Activated B cell treated with CpG ODN at 0.5 μM for 24 hours (primary cell): ENCODE measurements around the gene SERPINB13. TPM values are rescaled to one million over a fixed set of nuclear protein-coding genes. Genes with fewer than 3 reads are reported as not detected.

Experiments used
- ATAC-seq: fragments of 200-7000 bp; cut with Tn5 transposase; one replicate; pipeline ENCODE4 v1.10.0; 2021; ENCODE audit warnings: low read depth, mild to moderate bottlenecking, moderate library complexity
- CTCF ChIA-PET: fragments of 350-600 bp; sonication (Branson Sonifier 250); formaldehyde crosslinking; loops from one replicate; lab custom pipeline; 2021; ENCODE audit warnings: antibody characterized with exemption; lab: Charles Lee
- POLR2A ChIA-PET: fragments of 350-600 bp; sonication (Branson Sonifier 250); formaldehyde crosslinking; loops from one replicate; lab custom pipeline; 2021; ENCODE audit warnings: antibody characterized with exemption; lab: Charles Lee
- DNase-seq: peaks from one replicate; pipeline ENCODE4 v3.0.0; 2022
- H3K27ac Mint-ChIP-seq: one replicate; pipeline ENCODE4 v1.8.0; 2020; ENCODE audit warnings: mixed read lengths
- H3K27me3 Mint-ChIP-seq: one replicate; pipeline ENCODE4 v1.8.0; 2021; ENCODE audit warnings: mixed read lengths
- H3K36me3 Mint-ChIP-seq: one replicate; pipeline ENCODE4 v1.8.0; 2021; ENCODE audit warnings: low read depth, mixed read lengths
- H3K4me1 Mint-ChIP-seq: one replicate; pipeline ENCODE4 v1.8.0; 2021; ENCODE audit warnings: mixed read lengths
- H3K4me3 Mint-ChIP-seq: one replicate; pipeline ENCODE4 v1.8.0; 2020; ENCODE audit warnings: mild to moderate bottlenecking, mixed read lengths
- H3K9me3 Mint-ChIP-seq: one replicate; pipeline ENCODE4 v1.8.0; 2020; ENCODE audit warnings: mixed read lengths
- intact Hi-C: fragments of 100-400 bp; cut with micrococcal nuclease; formaldehyde crosslinking; loops from one replicate; pipeline ENCODE4 v1.15.1; 2024
- total RNA-seq: library from RNA; stranded (reverse); gene quantifications from 2 replicates; pipeline ENCODE4 v1.2.3, GENCODE V29; 2022
- TF ChIP-seq, protein P1 (sequence below): fragments of 200-600 bp; IDR thresholded peaks from one replicate; pipeline ENCODE4 v1.8.0; 2022; ENCODE audit warnings: antibody characterized with exemption, mild to moderate bottlenecking

SERPINB13 gene
- total RNA-seq, 1 donor from 2014 or later: not detected

DNA sequence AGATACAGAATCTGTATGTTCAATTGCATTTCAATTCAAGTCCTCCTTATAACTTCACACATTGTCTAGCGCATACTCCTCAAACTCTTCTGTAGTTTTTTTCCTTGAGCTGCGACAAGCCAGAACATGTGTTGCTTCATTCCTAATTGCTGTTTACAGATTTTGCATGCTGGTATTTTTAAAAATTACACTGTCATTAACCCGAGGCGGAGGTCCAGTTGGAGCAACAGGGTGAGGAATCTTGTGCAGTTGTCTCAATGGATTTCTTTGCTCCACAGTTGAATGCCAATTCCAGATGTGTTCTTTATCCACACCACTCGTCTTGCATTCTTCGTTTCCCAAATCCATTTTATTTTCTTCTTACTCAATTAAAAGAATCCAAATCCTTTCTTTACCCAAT lies 16.4 kb upstream of the SERPINB13 start:
- POLR2A ChIA-PET: no interaction called here
- H3K27me3 Mint-ChIP-seq: peaks cover 6% of the 10 kb centered on the region
- no peaks in the 10 kb centered on the region for H3K36me3 Mint-ChIP-seq
- DNase-seq (no peak), ATAC-seq (no peak)
- no peaks in the 10 kb centered on the region for H3K4me1 Mint-ChIP-seq
- H3K9me3 Mint-ChIP-seq: no peaks in the 10 kb centered on the region
- no peak overlapping the region for H3K4me3 Mint-ChIP-seq
- CTCF ChIA-PET: no interaction called here
- H3K27ac Mint-ChIP-seq: no peak overlapping the region
- TF ChIP-seq, protein P1, sequence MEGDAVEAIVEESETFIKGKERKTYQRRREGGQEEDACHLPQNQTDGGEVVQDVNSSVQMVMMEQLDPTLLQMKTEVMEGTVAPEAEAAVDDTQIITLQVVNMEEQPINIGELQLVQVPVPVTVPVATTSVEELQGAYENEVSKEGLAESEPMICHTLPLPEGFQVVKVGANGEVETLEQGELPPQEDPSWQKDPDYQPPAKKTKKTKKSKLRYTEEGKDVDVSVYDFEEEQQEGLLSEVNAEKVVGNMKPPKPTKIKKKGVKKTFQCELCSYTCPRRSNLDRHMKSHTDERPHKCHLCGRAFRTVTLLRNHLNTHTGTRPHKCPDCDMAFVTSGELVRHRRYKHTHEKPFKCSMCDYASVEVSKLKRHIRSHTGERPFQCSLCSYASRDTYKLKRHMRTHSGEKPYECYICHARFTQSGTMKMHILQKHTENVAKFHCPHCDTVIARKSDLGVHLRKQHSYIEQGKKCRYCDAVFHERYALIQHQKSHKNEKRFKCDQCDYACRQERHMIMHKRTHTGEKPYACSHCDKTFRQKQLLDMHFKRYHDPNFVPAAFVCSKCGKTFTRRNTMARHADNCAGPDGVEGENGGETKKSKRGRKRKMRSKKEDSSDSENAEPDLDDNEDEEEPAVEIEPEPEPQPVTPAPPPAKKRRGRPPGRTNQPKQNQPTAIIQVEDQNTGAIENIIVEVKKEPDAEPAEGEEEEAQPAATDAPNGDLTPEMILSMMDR: no peak
- intact Hi-C loops: no loop called here

DNA sequence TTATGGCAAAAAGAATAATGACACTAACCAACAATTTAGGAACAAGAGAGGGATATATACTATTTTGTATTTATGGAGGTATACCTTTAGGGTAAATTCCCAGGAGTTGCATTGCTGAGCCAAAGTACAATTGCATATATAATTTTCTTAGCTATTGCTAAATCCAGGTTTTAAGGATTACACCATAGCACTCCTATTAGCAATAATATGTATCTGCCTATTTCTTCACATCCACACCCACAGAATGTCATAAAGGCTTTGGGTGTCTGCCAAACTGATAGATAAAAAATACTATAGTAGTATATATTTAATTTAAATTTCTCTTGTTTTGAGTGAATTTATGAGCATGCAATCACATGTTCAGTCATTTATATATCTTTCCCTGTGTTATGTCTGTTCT lies 11.5 kb upstream of the SERPINB13 start:
- POLR2A ChIA-PET: no interaction called here
- H3K27ac Mint-ChIP-seq: no peak overlapping the region
- no peaks in the 10 kb centered on the region for H3K4me1 Mint-ChIP-seq
- intact Hi-C loops: no loop called here
- no peaks in the 10 kb centered on the region for H3K9me3 Mint-ChIP-seq
- ATAC-seq: no peak
- H3K36me3 Mint-ChIP-seq: no peaks in the 10 kb centered on the region
- no peak for DNase-seq
- H3K27me3 Mint-ChIP-seq: peaks cover 4% of the 10 kb centered on the region
- H3K4me3 Mint-ChIP-seq: no peak overlapping the region
- TF ChIP-seq, protein P1: no peak
- CTCF ChIA-PET: no interaction called here

DNA sequence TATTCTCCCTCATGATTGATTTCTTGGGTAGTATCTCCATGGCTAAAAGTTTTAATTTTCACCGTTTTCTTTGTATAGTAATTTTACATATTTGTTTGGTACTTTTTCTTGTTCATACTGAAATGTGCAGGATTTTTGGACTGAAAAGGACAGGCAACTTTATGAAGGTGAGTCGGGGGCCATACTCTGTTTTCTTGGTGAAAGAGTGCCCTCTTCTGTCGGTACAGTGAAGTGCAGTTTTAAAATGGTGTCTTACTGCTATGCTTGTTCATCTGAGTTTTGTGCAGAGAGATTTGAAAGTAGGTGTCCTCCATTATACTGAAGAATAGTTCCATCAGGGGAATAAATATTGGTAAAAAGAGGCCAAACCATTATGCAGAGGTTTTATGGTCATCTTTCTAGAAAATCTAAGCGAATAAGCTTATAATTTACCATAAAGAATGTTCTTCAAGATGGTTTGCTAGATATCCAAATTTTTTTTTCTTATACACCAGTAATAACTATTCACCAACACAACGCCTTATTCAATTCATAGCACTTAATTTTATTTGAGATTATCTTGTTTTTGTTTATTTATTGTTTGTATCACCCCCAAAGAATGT lies 8.7 kb upstream of the SERPINB13 start:
- no peak for ATAC-seq

DNA sequence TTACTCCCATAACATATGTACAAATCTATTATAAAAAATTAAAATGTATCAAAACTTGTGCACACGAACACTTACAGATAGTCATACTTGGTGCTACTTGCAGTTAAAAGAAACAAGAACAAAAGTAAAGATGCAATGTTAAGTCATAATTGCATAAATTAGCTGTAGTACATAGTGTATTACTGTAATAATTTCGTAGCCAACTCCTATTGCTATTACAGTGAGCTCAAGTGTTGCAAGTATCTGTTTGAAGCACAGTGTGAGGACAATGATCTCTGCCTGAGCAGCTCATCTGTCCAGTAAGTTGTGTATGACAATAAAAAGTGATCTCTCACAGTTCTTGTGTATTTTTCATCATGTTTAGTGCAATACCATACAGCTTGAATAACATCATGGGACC lies 7.5 kb upstream of the SERPINB13 start:
- no peaks in the 10 kb centered on the region for H3K4me1 Mint-ChIP-seq
- no peak overlapping the region for H3K27ac Mint-ChIP-seq
- ATAC-seq (no peak), DNase-seq (no peak)
- intact Hi-C loops: no loop called here
- ChIA-PET POLR2A (no interaction called here), CTCF (no interaction called here)
- H3K4me3 Mint-ChIP-seq: no peak overlapping the region
- no peaks in the 10 kb centered on the region for H3K9me3 Mint-ChIP-seq
- no peaks in the 10 kb centered on the region for H3K36me3 Mint-ChIP-seq
- peaks cover 2% of the 10 kb centered on the region for H3K27me3 Mint-ChIP-seq
- TF ChIP-seq, protein P1: no peak

More for the DNA sequence above, 8.7 kb upstream of the SERPINB13 start:
- intact Hi-C loops: loop anchor here (1.0 kb wide), 1 partner anchor 60 kb away; no protein-coding TSS in a partner anchor
- POLR2A ChIA-PET: no interaction called here
- Mint-ChIP-seq H3K9me3 (no peaks in the 10 kb centered on the region), H3K27ac (no peak overlapping the region), H3K36me3 (no peaks in the 10 kb centered on the region), H3K27me3 (peaks cover 2% of the 10 kb centered on the region), H3K4me1 (no peaks in the 10 kb centered on the region), H3K4me3 (no peak overlapping the region)
- TF ChIP-seq, protein P1: no peak
- DNase-seq: no peak
- CTCF ChIA-PET: interaction anchor here (1.4 to 2.1 kb wide), 3 partner anchors 59 to 66 kb away, joined by 3 to 13 read pairs (median 3); no protein-coding TSS in a partner anchor

DNA sequence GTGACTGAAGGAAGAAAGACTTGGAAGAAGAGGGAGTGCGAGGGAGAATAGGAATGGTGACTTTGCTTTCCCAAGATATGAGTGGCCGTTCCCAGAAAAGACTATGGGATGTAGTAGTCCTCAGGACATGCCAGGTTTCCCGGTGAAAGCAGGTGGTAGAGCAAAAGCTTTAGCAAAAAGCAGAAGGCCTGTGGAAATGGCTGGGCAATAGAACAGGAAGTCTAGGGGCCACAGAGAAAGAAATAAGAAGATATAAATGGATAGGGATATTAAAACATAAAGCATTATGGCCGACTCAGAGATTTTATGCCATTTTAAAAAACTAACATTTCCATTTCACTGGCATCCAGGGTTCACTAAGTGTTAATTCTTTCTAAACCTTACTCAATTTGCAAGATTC lies 1.2 kb upstream of the SERPINB13 start:
- TF ChIP-seq, protein P1: no peak
- DNase-seq: no peak
- Mint-ChIP-seq H3K36me3 (no peaks in the 10 kb centered on the region), H3K27ac (no peak overlapping the region), H3K9me3 (no peaks in the 10 kb centered on the region), H3K4me3 (no peak overlapping the region), H3K27me3 (peaks cover 23% of the 10 kb centered on the region), H3K4me1 (no peaks in the 10 kb centered on the region)
- no peak for ATAC-seq
- POLR2A ChIA-PET: no interaction called here
- CTCF ChIA-PET: no interaction called here
- intact Hi-C loops: no loop called here
